NK-92 (cell line): ENCODE results near the gene HTR7.

Experiments
- DNase-seq: peaks from one replicate; lab custom pipeline; 2025; ENCODE audit not compliant: unreplicated experiment; lab: John Stamatoyannopoulos, UW

The HTR7 gene

DNA sequence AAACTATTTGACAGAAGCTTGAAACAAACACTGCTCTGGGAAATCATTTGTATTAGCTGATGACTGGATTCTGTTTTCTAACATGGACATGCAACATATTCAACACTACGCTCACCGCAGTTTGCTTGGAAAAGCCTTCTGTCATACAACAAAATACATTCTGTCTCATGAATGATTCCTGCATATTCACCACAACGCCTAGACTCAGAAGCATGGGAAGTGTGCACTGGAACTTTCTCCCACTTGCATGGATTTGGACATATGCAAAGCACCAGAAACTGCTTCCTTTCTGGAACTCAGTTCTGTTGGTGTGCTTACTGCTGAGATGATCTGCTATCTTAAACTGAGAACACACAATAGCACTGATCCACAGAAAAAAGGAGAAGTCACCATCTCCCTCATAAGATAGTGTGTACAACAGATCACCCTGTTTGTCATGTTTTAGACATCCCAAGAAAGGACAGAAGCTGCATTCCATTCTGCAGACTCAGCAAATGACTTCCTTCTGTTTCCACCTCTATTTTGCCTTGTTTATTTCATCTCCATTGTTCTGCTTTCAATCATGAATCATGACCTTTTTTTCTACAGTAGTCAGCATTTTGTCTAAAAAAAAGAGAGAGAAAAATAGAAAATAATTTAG lies 115.8 kb downstream of the HTR7 start:
- no peak for DNase-seq

DNA sequence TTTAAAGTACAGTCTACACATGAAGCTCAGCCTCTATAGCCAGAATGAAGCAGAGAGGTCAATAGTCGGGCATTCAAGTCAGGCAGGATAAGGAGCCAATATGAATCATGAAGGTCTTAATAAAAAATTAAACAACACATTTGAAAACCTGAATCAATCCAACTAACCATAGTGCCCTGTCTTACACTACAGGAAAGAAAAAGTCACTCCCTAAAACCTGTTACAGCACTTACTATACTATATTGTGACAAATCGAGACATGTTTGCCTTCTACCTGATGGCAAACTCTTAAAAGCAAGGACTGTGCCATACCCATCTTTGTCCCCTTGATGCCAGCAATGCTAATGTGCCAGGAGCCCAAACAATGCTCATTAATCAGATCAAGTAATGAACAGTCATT lies 117.6 kb downstream of the HTR7 start:
- no peak for DNase-seq

DNA sequence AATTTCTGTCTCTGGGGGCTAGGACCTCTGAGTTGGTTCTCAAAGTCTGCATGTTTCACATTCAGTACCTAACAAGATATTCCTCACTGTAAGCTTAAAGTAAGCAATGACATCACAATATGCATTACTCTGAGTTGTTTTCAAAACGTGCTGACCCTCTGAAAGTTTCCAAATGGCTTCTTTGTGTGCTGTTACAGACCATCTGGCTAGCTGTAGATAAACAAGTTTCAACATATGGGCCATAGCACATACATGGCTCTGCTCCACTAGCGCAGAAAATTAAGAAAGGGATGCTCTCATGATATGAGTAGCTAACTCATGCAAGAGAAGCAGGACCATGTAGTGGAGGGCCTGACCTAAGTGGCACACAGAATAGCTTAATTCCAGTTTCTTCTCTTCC lies 119.0 kb downstream of the HTR7 start:
- no peak for DNase-seq

DNA sequence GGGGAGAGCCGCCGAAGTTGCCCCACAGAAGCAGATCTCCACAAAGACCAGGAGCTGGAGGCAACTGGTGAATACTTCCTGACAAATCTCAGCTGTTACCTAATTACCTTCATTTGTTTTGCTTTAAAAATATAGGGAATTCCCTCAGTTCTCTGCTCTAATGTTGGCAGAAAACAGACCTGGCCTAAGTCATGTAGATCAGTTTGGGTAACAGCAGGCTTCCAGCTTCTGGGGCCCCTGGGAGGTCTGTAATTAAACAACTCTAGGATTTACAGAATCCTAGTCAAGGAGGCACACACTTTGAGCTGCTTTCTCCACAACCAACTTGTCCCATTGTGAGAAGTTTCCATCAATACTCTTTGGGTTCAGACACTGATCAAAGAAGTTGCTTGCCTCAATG lies 123.4 kb downstream of the HTR7 start:
- no peak for DNase-seq

DNA sequence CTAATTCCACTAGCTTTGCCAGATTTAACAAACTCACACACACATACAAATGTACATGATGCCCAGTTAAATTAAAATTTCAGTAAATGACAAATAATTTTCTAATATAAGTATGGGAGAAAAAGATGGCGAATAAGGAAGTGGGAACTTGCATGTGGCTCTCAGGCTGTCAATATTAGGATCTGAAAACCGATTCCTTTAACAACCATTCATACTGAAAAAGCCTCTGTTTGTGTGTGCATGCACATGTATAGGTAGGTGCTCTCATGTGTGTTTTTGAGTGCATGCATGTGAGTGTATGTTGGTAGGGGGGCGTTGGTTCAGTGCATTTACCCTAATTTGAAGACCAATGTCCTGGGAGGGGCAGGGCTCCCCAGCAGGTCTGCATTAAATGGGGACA lies 125.3 kb downstream of the HTR7 start:
- DNase-seq: no peak

DNA sequence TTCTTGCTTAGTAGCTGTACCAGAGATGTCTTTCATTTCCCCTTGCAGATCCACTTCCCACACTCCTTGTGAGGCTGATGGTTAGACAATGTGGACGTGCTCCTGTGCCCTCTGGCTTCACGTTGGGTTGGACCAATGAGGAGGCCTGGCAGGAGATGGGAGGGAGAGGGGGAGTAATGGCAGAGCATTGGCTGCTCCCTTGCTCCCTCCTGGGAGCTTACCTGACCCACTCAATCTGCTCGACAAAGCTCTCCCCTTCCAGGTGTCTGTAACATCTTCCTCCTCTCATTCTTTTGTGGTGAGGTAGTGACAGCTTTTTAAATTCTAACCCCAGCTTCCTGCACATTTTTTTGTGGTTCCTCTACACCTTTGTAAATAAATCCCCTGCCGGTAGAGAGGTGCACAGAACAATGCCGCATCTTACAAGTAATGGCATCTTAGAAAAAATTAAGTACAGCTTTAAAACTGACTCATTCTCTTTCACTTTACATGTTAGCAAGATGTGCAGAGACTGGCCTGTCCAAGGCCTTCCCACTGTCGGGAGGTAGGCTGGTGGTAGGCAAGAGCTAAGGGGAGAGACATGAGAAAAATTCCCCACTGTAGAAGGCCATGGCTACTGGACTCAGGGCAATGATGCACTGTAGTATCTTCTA lies 134.3 kb downstream of the HTR7 start:
- DNase-seq: no peak

DNA sequence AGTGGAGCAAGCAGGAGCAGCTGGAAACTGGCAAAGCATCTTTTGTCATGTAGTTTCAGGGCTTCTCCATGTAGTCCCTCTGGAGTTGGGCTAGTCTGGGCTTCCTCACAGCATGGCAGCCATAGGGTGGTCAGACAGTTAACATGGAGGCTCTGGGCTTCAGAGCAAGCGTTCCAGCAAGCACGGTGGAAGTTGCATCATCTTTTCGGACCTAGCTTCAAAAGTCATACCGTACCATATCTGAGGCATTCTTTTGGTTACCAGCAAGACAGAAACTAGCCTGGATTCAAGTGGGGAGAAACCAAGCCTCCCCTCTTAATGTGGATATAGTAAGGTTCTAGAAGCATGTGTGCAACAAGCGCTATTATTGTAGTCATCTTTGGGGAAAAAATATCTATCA lies 135.0 kb downstream of the HTR7 start:
- no peak for DNase-seq

DNA sequence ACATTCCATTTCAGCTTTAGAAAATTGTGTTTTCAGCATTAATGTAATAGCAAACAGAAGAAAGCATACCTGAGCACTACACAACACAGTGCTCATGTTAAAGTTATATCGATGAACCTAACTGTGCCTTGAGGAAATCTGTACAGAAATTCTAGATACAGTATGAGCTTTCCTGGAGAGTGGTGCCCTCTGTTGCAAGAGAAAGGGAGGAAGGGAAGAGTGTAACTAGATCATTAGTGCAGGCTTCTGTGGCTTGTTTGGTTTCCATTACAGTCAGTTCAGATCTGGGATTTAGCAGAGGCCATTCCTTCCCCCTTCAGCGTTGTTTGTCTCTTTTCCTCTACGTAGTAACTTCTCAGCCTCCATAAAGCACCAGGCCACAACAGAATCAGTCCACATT lies 139.7 kb downstream of the HTR7 start:
- DNase-seq: no peak

DNA sequence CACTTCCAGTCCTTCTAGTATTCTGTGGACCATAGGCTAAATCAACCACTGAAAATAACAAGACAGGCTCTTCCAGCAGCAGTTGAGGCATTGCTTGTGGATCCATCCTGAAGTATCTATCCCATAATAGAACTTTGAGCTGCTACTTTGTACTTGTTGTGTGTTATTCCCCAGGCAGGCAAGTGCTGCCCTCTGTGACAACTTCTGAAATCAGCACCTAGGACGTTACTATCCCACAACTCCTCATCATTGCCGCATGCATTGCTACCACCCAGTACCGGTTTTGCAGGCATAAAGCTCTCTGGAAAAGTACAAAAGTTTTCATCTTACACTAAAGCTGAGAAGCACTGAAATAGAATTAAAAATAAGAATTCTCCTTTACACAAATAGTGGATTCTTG lies 145.3 kb downstream of the HTR7 start:
- no peak for DNase-seq

DNA sequence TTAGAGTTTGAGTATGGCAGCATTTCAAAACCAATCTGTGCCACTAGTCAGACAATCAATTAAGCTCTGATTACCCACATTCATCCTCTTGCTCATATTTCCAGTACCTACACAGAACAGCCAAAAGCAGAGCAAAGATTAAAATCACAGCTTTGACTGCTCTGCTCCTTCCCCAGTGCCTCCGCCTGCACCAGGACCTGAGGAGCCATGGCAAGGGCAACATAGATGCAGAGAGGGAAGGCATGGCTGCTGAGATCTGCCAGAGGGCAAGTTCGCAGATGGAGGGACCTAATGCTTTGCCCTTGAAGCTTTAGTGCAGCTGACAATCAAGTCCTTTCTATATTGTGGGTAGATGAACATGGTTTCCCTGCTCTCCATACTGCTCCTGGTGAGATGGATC lies 148.1 kb downstream of the HTR7 start:
- no peak for DNase-seq

DNA sequence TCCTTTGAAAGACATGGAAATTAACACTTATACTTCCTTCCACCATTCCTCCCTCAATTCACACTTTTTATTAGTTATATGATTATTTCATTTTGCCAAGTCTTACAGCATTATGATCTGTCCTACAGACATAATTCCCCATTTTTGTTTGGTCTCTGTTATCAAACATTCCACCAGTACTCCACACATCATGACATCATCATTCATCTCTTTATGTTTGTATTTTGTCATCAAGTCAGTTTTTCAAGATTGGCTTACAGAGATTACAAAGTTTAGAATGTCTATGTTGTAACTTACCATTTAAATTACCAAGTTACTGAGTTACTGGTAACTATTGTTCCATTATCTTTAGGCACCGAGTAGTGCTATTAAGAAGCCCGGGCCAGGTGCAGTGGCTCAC lies 150.2 kb downstream of the HTR7 start:
- DNase-seq: no peak

DNA sequence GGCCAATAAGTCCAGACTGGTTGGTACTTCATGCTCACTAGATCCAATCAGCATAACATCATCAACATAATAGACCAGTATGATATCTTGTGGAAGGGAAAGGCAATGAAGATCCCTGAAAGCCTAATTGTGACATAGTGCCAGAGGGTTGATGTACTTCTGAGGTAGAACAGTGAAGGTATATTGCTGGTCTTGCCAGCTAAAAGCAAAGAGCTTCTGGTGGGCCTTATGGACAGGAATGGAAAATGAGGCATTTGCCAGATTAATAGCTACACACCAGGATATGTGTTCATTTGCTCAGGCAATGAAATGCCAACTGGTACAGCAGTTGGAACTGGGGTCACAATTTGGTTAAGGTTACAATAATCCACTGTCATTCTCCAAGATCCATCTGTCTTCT lies 156.4 kb downstream of the HTR7 start:
- no peak for DNase-seq

DNA sequence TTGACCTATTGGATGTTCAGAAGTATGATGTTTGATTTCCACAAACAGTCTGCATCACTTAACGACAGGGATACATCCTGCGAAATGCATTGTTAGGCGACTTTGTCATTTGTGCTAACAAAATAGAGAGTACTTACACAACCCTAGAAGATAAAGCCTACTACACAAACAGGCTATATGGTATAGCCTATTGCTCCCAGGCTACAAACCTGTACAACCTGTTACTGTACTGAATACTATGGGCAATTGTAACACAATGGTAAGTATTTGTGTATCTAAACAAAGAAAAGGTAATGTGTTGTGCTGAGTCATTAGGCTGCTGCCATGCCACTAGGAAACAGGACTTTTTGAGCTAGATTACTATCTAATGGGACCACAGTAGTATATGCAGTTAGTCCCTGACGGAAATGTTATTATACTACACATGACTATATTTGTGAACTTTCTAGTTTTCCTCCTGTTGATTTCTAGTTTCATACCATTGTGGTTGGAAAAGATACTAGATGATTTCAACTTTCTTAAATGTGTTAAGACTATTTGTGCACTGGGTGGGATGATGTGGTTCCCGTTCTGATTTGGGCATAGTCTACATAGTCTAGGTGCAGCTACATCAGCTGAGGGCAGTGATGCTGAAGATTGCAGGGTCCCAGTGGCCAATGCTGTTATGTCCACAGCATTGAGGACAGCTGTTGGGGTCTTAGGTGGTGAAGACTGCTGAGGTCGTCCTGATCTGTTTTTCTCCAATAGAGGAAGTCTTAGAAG lies 161.7 kb downstream of the HTR7 start:
- DNase-seq: no peak
